K562 (cell line): ENCODE data around the gene ZNF135. TPM values are rescaled to one million over a fixed set of nuclear protein-coding genes. Genes with fewer than 3 reads are reported as not detected.

Experiments
- ATAC-seq: fragments of 200-7000 bp; cut with Tn5 transposase; 3 replicates; pipeline ENCODE4 v1.9.1; 2020; ENCODE audit warnings: moderate library complexity
- BruUV-seq: library from RNA; stranded (reverse); fragments of 400-500 nt; replicated peaks from 2 replicates; lab custom pipeline; 2021; lab: Mats Ljungman, UMichigan
- CTCF ChIA-PET: fragments of 300-600 bp; formaldehyde crosslinking; extraction: SDS; loops from one replicate; lab custom pipeline; 2021; ENCODE audit warnings: low intra/inter-chr PET ratio; lab: Yijun Ruan, JAX
- POLR2A ChIA-PET: fragments of 300-600, 350-650 bp; sonication (Branson Sonifier 250); formaldehyde crosslinking; extraction: SDS; loops from one replicate; lab custom pipeline; 2021; ENCODE audit warnings: antibody characterized with exemption, inconsistent platforms; lab: Yijun Ruan, JAX
- DNase-seq, 4 experiments: peaks; one replicate each; pipeline versions ENCODE4 v3.0.0 to v3.0.0-alpha.2; 2011 to 2018; ENCODE audit warnings: low spot score in 3 of 4, mixed read lengths in 3 of 4; ENCODE audit errors: extremely low read depth in 1 of 4
- FAIRE-seq: peaks from 2 replicates; lab custom pipeline; 2011; peaks lifted over from hg19 to GRCh38; lab: Jason Lieb, UNC
- H2AFZ ChIP-seq: 2 replicates; pipeline ENCODE4 v1.6.0; 2011; ENCODE audit warnings: low read depth, low read length, control low read depth, inconsistent platforms
- H3K27ac ChIP-seq: fragments of 200-600 bp; 3 replicates; pipeline ENCODE4 v1.8.0; 2011; ENCODE audit warnings: low read depth, mild to moderate bottlenecking, control low read depth, inconsistent platforms, low read length, moderate library complexity, mixed read lengths; ENCODE audit errors: extremely low read depth
- H3K27me3 ChIP-seq, 2 experiments: fragments of 300-600 bp in 1 of 2; 2 replicates in 1 of 2; 3 replicates in 1 of 2; pipeline versions ENCODE4 v1.6.0 to v1.8.0; 2011; ENCODE audit warnings: inconsistent platforms in 2 of 2, low read length in 2 of 2, mild to moderate bottlenecking in 1 of 2, mixed read lengths in 1 of 2, moderate library complexity in 1 of 2; ENCODE audit not compliant: control insufficient read depth in 2 of 2, insufficient read depth in 2 of 2
- H3K36me3 ChIP-seq: fragments of 300-600 bp; 3 replicates; pipeline ENCODE4 v1.8.0; 2011; ENCODE audit warnings: mild to moderate bottlenecking, low read length, inconsistent platforms; ENCODE audit not compliant: control insufficient read depth, insufficient read depth
- H3K4me1 ChIP-seq, 2 experiments: fragments of 200-600 bp in 1 of 2; replicated peaks in 1 of 2; 2 replicates in 1 of 2; 3 replicates in 1 of 2; pipeline versions ENCODE4 v1.5.1 to v1.8.0; 2011; ENCODE audit warnings: inconsistent platforms in 2 of 2, low read length in 2 of 2, mild to moderate bottlenecking in 1 of 2, mixed read lengths in 1 of 2, moderate library complexity in 1 of 2; ENCODE audit not compliant: control insufficient read depth in 2 of 2, insufficient read depth in 2 of 2
- H3K4me2 ChIP-seq: 2 replicates; pipeline ENCODE4 v1.6.1; 2011; ENCODE audit warnings: low read length, control low read depth, inconsistent platforms, mixed read lengths; ENCODE audit not compliant: insufficient read depth
- H3K4me3 ChIP-seq: fragments of 200-600 bp; sonication (generic), shearing (Covaris generic); 2 replicates; pipeline ENCODE4 v1.5.1; 2016; ENCODE audit warnings: control low read depth, inconsistent platforms
- H3K79me2 ChIP-seq: fragments of 200-600 bp; 3 replicates; pipeline ENCODE4 v1.8.0; 2011; ENCODE audit warnings: low read length, inconsistent platforms; ENCODE audit not compliant: control insufficient read depth, insufficient read depth
- H3K9ac ChIP-seq, 2 experiments: 2 replicates each; pipeline versions ENCODE4 v1.6.0 to v1.6.1; 2011; ENCODE audit warnings: low read depth in 2 of 2, low read length in 2 of 2, control low read depth in 1 of 2, inconsistent platforms in 1 of 2, mild to moderate bottlenecking in 1 of 2, mixed read lengths in 1 of 2; ENCODE audit not compliant: insufficient read depth in 1 of 2
- H3K9me1 ChIP-seq: one replicate; pipeline ENCODE4 v1.6.0; 2011; ENCODE audit warnings: inconsistent platforms, mild to moderate bottlenecking, low read length, moderate library complexity; ENCODE audit not compliant: control insufficient read depth, insufficient read depth
- H3K9me3 ChIP-seq: replicated peaks from 2 replicates; pipeline ENCODE4 v1.5.1; 2011; ENCODE audit warnings: low read depth, low read length, inconsistent platforms; ENCODE audit not compliant: control insufficient read depth, insufficient read depth
- H4K20me1 ChIP-seq: replicated peaks from 2 replicates; pipeline ENCODE4 v1.6.1; 2011; ENCODE audit warnings: low read length, inconsistent platforms, mixed read lengths; ENCODE audit not compliant: control insufficient read depth, insufficient read depth
- CREB1 ChIP-seq, 2 experiments: sonication (generic) in 1 of 2; formaldehyde crosslinking in 1 of 2; IDR thresholded peaks; 2 replicates each; pipeline versions ENCODE4 v1.6.1 to v1.8.0; 2012 to 2022; ENCODE audit warnings: inconsistent platforms in 1 of 2, mild to moderate bottlenecking in 1 of 2, missing genetic modification reagents in 1 of 2, moderate library complexity in 1 of 2
- ETV5 ChIP-seq: sonication (generic); formaldehyde crosslinking; IDR thresholded peaks from 2 replicates; pipeline ENCODE4 v1.4.0; 2020; ENCODE audit warnings: low read depth, mild to moderate bottlenecking, missing genetic modification reagents
- EWSR1 ChIP-seq: fragments of 450-650 bp; IDR thresholded peaks from 2 replicates; pipeline ENCODE4 v1.6.1; 2018; ENCODE audit warnings: borderline replicate concordance, mild to moderate bottlenecking, low read depth, moderate library complexity; ENCODE audit not compliant: partially characterized antibody
- FOSL1 ChIP-seq: fragments of 200-800 bp; sonication (Bioruptor generic); conservative IDR thresholded peaks from 2 replicates; pipeline ENCODE4 v1.6.1; 2016; ENCODE audit warnings: missing genetic modification characterization, missing compliant biosample characterization
- FOXA1 ChIP-seq: fragments of 450-650 bp; IDR thresholded peaks from 2 replicates; pipeline ENCODE4 v1.6.1; 2016; ENCODE audit warnings: mild to moderate bottlenecking, borderline replicate concordance
- HDAC8 ChIP-seq: fragments of 450-650 bp; IDR thresholded peaks from 2 replicates; pipeline ENCODE4 v1.6.1; 2016; ENCODE audit warnings: mild to moderate bottlenecking, missing genetic modification characterization, moderate library complexity, missing compliant biosample characterization
- IFI16 ChIP-seq: fragments of 250-450 bp; sonication (Bioruptor Pico); IDR thresholded peaks from 2 replicates; pipeline ENCODE4 v2.1.2; 2022; ENCODE audit warnings: mild to moderate bottlenecking, inconsistent platforms
- ILK ChIP-seq: fragments of 450-650 bp; IDR thresholded peaks from 2 replicates; pipeline ENCODE4 v1.6.1; 2016; ENCODE audit warnings: missing genetic modification characterization, low read depth, mild to moderate bottlenecking, missing compliant biosample characterization, moderate library complexity, borderline replicate concordance
- MAZ ChIP-seq, 2 experiments: fragments of 450-650 bp in 1 of 2; sonication (generic) in 1 of 2; formaldehyde crosslinking; IDR thresholded peaks in 1 of 2; conservative IDR thresholded peaks in 1 of 2; 2 replicates each; pipeline versions ENCODE4 v1.4.0 to v1.5.0; 2020; ENCODE audit warnings: mild to moderate bottlenecking in 1 of 2, missing genetic modification reagents in 1 of 2
- NBN ChIP-seq: fragments of 450-650 bp; IDR thresholded peaks from 2 replicates; pipeline ENCODE4 v1.6.1; 2016; ENCODE audit warnings: low read depth, mild to moderate bottlenecking
- NELFE ChIP-seq: IDR thresholded peaks from 2 replicates; pipeline ENCODE4 v1.6.1; 2011; ENCODE audit warnings: mild to moderate bottlenecking; ENCODE audit not compliant: insufficient read depth, insufficient read length
- PML ChIP-seq: IDR thresholded peaks from 2 replicates; pipeline ENCODE4 v1.6.1; 2012; ENCODE audit warnings: low read length, inconsistent platforms
- RBM17 ChIP-seq: fragments of 200-400 bp; formaldehyde crosslinking; IDR thresholded peaks from 2 replicates; pipeline ENCODE4 v1.6.1; 2017; ENCODE audit warnings: low read depth, mild to moderate bottlenecking, low read length, borderline replicate concordance
- RHOXF2B ChIP-seq: fragments of 250-450 bp; sonication (Bioruptor Pico); conservative IDR thresholded peaks from 2 replicates; pipeline ENCODE4 v1.5.1; 2021
- SMARCC2 ChIP-seq: fragments of 450-650 bp; IDR thresholded peaks from 2 replicates; pipeline ENCODE4 v1.6.1; 2017; ENCODE audit warnings: antibody characterized with exemption, moderate library complexity, mild to moderate bottlenecking, low read depth
- SPI1 ChIP-seq: IDR thresholded peaks from 2 replicates; pipeline ENCODE4 v1.6.1; 2011; ENCODE audit warnings: low read depth, low read length, control low read depth, borderline replicate concordance
- ZFPM2 ChIP-seq: fragments of 250-450 bp; sonication (Bioruptor Pico); IDR thresholded peaks from 2 replicates; pipeline ENCODE4 v1.5.1; 2022; ENCODE audit warnings: mild to moderate bottlenecking
- ZKSCAN3 ChIP-seq: fragments of 250-450 bp; sonication (Bioruptor Pico); IDR thresholded peaks from 2 replicates; pipeline ENCODE4 v1.4.0; 2020
- ZNF184 ChIP-seq: sonication (generic); formaldehyde crosslinking; IDR thresholded peaks from 2 replicates; pipeline ENCODE4 v1.5.0; 2020; ENCODE audit warnings: missing genetic modification reagents
- WGBS: fragments of 100-300 bp; shearing (Covaris generic); methylation state at CpG from one replicate; pipeline ENCODE4 v1.1.6; 2016; ENCODE audit warnings: low coverage, mixed read lengths; ENCODE audit not compliant: insufficient coverage; ENCODE audit errors: missing lambda C conversion rate; 5-methylcytosine and 5-hydroxymethylcytosine counted together
- in situ Hi-C: fragments of 300-500 bp; cut with MboI; formaldehyde crosslinking; loops from 4 replicates; pipeline ENCODE4 v1.15.0; 2018; ENCODE audit warnings: inconsistent platforms, mixed read lengths
- intact Hi-C: fragments of 100-400 bp; cut with micrococcal nuclease; formaldehyde crosslinking; loops from 2 replicates; pipeline ENCODE4 v1.14.2; 2022
- polyA plus RNA-seq, 8 experiments: library from polyadenylated mRNA; depleted of rRNA in 4 of 8; stranded (reverse) in 5 of 8; unstranded in 3 of 8; fragments of >200 nt; fragmentation: Nextera tagmentation in 2 of 8; fragmentation: Illumina TruSeq in 1 of 8; extraction: Ambion mirVana in 2 of 8; extraction: Trizol in 1 of 8; gene quantifications; 2 replicates each; pipeline versions ENCODE4 v1.2.1 to v1.2.3, GENCODE V29; 2011 to 2014; ENCODE audit warnings: inconsistent platforms in 1 of 8, missing spikeins in 1 of 8
- total RNA-seq, 7 experiments: library from RNA; depleted of rRNA in 6 of 7; stranded (reverse); fragments of >200 nt in 6 of 7; fragmentation: Illumina TruSeq in 2 of 7; extraction: Trizol in 2 of 7; gene quantifications; 2 replicates each; pipeline versions ENCODE4 v1.2.1 to v1.2.3, GENCODE V29; 2011 to 2021; ENCODE audit warnings: low replicate concordance in 1 of 7
- TF ChIP-seq, protein P1 (sequence below), 2 experiments: fragments of 200-800 bp in 1 of 2; sonication (Bioruptor generic) in 1 of 2; sonication (generic) in 1 of 2; formaldehyde crosslinking in 1 of 2; IDR thresholded peaks in 1 of 2; conservative IDR thresholded peaks in 1 of 2; 2 replicates each; pipeline versions ENCODE4 v1.5.0 to v1.6.1; 2016 to 2020; ENCODE audit warnings: missing compliant biosample characterization in 1 of 2, missing genetic modification characterization in 1 of 2, missing genetic modification reagents in 1 of 2
- TF ChIP-seq, protein P2 (sequence below), 3 experiments: fragments of 200-800 bp in 1 of 3; sonication (Bioruptor generic) in 1 of 3; sonication (generic) in 1 of 3; formaldehyde crosslinking in 1 of 3; IDR thresholded peaks; 2 replicates each; pipeline versions ENCODE4 v1.6.1 to v1.8.0; 2016 to 2022; ENCODE audit warnings: mild to moderate bottlenecking in 2 of 3, missing compliant biosample characterization in 2 of 3, missing genetic modification characterization in 2 of 3, missing genetic modification reagents in 1 of 3

The ZNF135 gene
- total and polyA plus RNA-seq, 9 of the 15 experiments (the other 6 are each of a cell fraction or from before 2014, with no cell fraction given) = not detected

DNA sequence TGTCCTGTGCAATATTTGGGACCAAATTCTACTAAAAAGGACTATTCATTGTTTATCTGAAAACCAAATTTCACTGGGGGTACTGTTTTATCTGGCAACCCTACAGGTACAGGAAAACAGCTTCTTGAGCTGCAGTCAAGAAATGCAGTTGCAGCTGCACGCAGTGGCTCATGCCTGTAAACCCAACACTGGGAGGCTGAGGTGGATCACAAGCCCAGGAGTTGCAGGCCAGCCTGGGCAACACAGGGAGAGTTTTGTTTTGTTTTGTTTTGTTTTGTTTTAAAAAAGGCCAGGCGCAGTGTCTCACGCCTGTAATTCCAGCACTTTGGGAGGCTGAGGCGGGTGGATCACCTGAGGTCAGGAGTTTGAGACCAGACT is 36.8 kb upstream of the ZNF135 start (continued):
- TF ChIP-seq ZKSCAN3 (CRISPR knock-in tag) = no peak
- TF ChIP-seq ETV5 = no peak
- TF ChIP-seq SMARCC2 = no peak
- TF ChIP-seq FOSL1 = no peak
- no peak for TF ChIP-seq NELFE
- no peak for TF ChIP-seq ILK (tag)
- no peak for TF ChIP-seq RHOXF2B (CRISPR knock-in tag)

DNA sequence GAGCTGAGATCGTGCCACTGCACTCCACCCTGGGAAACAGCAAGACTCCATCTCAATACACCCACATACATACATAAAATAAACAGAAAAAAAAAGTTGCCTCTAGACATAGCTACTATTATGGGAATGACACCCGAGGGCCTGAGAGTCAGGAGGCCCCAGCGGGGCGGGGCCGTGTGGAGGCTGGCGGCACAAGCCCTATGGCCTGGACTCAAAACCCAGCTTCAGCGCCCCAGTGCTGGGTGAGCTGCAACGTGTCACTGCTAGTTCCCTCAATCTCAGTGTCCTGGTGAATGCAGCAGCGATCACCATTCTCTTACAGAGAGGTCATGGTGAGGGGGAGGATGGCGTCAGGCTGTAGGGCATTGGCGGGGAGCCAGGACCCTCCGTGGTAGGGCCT is 34.4 kb upstream of the ZNF135 start:
- POLR2A ChIA-PET = no interaction called here
- TF ChIP-seq IFI16 (CRISPR knock-in tag) = no peak
- TF ChIP-seq FOXA1 = no peak
- TF ChIP-seq CREB1 (IDR thresholded peaks at IDR 0.05) = no peak
- TF ChIP-seq CREB1 (CRISPR knock-in tag; IDR thresholded peaks at IDR 0.05) = no peak
- TF ChIP-seq ZNF184 (CRISPR knock-in tag) = no peak
- TF ChIP-seq, protein P1, sequence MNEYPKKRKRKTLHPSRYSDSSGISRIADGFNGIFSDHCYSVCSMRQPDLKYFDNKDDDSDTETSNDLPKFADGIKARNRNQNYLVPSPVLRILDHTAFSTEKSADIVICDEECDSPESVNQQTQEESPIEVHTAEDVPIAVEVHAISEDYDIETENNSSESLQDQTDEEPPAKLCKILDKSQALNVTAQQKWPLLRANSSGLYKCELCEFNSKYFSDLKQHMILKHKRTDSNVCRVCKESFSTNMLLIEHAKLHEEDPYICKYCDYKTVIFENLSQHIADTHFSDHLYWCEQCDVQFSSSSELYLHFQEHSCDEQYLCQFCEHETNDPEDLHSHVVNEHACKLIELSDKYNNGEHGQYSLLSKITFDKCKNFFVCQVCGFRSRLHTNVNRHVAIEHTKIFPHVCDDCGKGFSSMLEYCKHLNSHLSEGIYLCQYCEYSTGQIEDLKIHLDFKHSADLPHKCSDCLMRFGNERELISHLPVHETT (CRISPR knock-in tag; conservative IDR thresholded peaks at IDR 0.05 in 1 of 2, IDR thresholded peaks at IDR 0.05 in 1 of 2) = no peak
- TF ChIP-seq, protein P2, sequence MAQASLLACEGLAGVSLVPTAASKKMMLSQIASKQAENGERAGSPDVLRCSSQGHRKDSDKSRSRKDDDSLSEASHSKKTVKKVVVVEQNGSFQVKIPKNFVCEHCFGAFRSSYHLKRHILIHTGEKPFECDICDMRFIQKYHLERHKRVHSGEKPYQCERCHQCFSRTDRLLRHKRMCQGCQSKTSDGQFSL (CRISPR knock-in tag; IDR thresholded peaks at IDR 0.05) = no peak
- TF ChIP-seq, protein P2 (tag; IDR thresholded peaks at IDR 0.05) = no peak
- TF ChIP-seq RHOXF2B (CRISPR knock-in tag) = no peak
- no peak for TF ChIP-seq RBM17
- no peak for TF ChIP-seq NBN
- TF ChIP-seq EWSR1 = no peak
- TF ChIP-seq HDAC8 (tag) = no peak
- TF ChIP-seq SPI1 = no peak
- TF ChIP-seq ZFPM2 (CRISPR knock-in tag) = no peak
- no peak for TF ChIP-seq PML
- no peak for TF ChIP-seq MAZ (CRISPR knock-in tag; conservative IDR thresholded peaks at IDR 0.05 in 1 of 2, IDR thresholded peaks at IDR 0.05 in 1 of 2)

More for the DNA sequence above, 34.4 kb upstream of the ZNF135 start:
- no peak for FAIRE-seq
- Histone ChIP-seq H3K9me1 (no peaks in the 10 kb centered on the region), H3K9ac (no peak overlapping the region), H3K4me3 (no peak overlapping the region), H3K9me3 (no peaks in the 10 kb centered on the region; the same call in 1 of the 2 replicates), H3K27me3 (no peaks in the 10 kb centered on the region), H4K20me1 (no peaks in the 10 kb centered on the region), H3K4me1 (no peaks in the 10 kb centered on the region), H3K27ac (no peak overlapping the region), H2AFZ (no peak overlapping the region), H3K79me2 (no peaks in the 10 kb centered on the region), H3K4me2 (no peak overlapping the region), H3K36me3 (no peaks in the 10 kb centered on the region)
- intact Hi-C loops = no loop called here
- no TSS peak for BruUV-seq
- ATAC-seq = no peak
- WGBS = 3% methylated on average over 12 of the region's 12 CpGs
- no peak for DNase-seq
- in situ Hi-C loops = loop anchor here (10.0 kb wide), 1 partner anchor 130 kb away; the partner anchor contains the start of gene ZNF329
- CTCF ChIA-PET = no interaction called here
